ENCODE results near the gene FRAT1.

The FRAT1 gene

GRCh38 chr10:97325754-97326153, 6.7 kb downstream of the FRAT1 start:
- H3K27ac Mint-ChIP-seq, result no peak overlapping the region
- no peaks in the 10 kb centered on the region for H3K9me3 Mint-ChIP-seq
- no peaks in the 10 kb centered on the region for H3K27me3 Mint-ChIP-seq
- no peak overlapping the region for H3K4me3 Mint-ChIP-seq
- H3K4me1 Mint-ChIP-seq, result peaks cover 31% of the 10 kb centered on the region
- no peak for ATAC-seq
- H3K36me3 Mint-ChIP-seq, result peaks cover 15% of the 10 kb centered on the region

GRCh38 chr10:97327348-97328294, 8.6 kb downstream of the FRAT1 start:
- no peaks in the 10 kb centered on the region for H3K27me3 Mint-ChIP-seq
- H3K4me1 Mint-ChIP-seq, result peaks cover 33% of the 10 kb centered on the region
- H3K27ac Mint-ChIP-seq, result no peak overlapping the region
- H3K9me3 Mint-ChIP-seq, result no peaks in the 10 kb centered on the region
- ATAC-seq, result no peak
- no peak overlapping the region for H3K4me3 Mint-ChIP-seq
- peaks cover 15% of the 10 kb centered on the region for H3K36me3 Mint-ChIP-seq

- H3K4me1 Mint-ChIP-seq, result peaks cover 45% of the 10 kb centered on the region
- ATAC-seq, result no peak
- no peaks in the 10 kb centered on the region for H3K9me3 Mint-ChIP-seq
- H3K27ac Mint-ChIP-seq, result no peak overlapping the region
- no peak overlapping the region for H3K4me3 Mint-ChIP-seq
- no peaks in the 10 kb centered on the region for H3K27me3 Mint-ChIP-seq
- peaks cover 15% of the 10 kb centered on the region for H3K36me3 Mint-ChIP-seq
These were observed 9.8 kb downstream of the FRAT1 start for GRCh38 chr10:97328646-97329453.

- peaks cover 15% of the 10 kb centered on the region for H3K36me3 Mint-ChIP-seq
- no peak overlapping the region for H3K27ac Mint-ChIP-seq
- no peak overlapping the region for H3K4me3 Mint-ChIP-seq
- peaks cover 45% of the 10 kb centered on the region for H3K4me1 Mint-ChIP-seq
- no peaks in the 10 kb centered on the region for H3K9me3 Mint-ChIP-seq
- no peaks in the 10 kb centered on the region for H3K27me3 Mint-ChIP-seq
- no peak for ATAC-seq
These were observed 10.7 kb downstream of the FRAT1 start for GRCh38 chr10:97329766-97330165.

- Mint-ChIP-seq H3K27ac (no peak overlapping the region), H3K4me3 (peak overlapping the region; percentile 19), H3K9me3 (no peaks in the 10 kb centered on the region), H3K36me3 (peaks cover 15% of the 10 kb centered on the region), H3K27me3 (no peaks in the 10 kb centered on the region), H3K4me1 (peaks cover 42% of the 10 kb centered on the region)
- no peak for ATAC-seq
These were observed 12.2 kb downstream of the FRAT1 start for GRCh38 chr10:97331153-97331703.

GRCh38 chr10:97332591-97333350, 13.7 kb downstream of the FRAT1 start:
- no peak for ATAC-seq
- peaks cover 45% of the 10 kb centered on the region for H3K4me1 Mint-ChIP-seq
- peaks cover 14% of the 10 kb centered on the region for H3K36me3 Mint-ChIP-seq
- H3K27me3 Mint-ChIP-seq, result no peaks in the 10 kb centered on the region
- peak overlapping the region; percentile 85 for H3K27ac Mint-ChIP-seq
- H3K4me3 Mint-ChIP-seq, result peak overlapping the region; percentile 86
- no peaks in the 10 kb centered on the region for H3K9me3 Mint-ChIP-seq

GRCh38 chr10:97333351-97333600, 14.2 kb downstream of the FRAT1 start:
- no peak for ATAC-seq
- Mint-ChIP-seq H3K36me3 (peaks cover 9% of the 10 kb centered on the region), H3K4me1 (peaks cover 45% of the 10 kb centered on the region)

GRCh38 chr10:97333601-97334369, 14.7 kb downstream of the FRAT1 start:
- Mint-ChIP-seq H3K4me3 (peak overlapping the region; percentile 86), H3K36me3 (peaks cover 5% of the 10 kb centered on the region)
- ATAC-seq, result peak; percentile 61

More at GRCh38 chr10:97333351-97333600, 14.2 kb downstream of the FRAT1 start:
- Mint-ChIP-seq H3K4me3 (peak overlapping the region; percentile 86), H3K27ac (peak overlapping the region; percentile 85), H3K27me3 (no peaks in the 10 kb centered on the region), H3K9me3 (no peaks in the 10 kb centered on the region)

GRCh38 chr10:97334370-97335175, 15.5 kb downstream of the FRAT1 start, which contains the start of gene FRAT2:
FRAT2 (minus strand) TSS chr10:97334729; CDS start chr10:97334572, 157 bp downstream.
- Mint-ChIP-seq H3K4me3 (peak within 1 kb of the TSS; percentile 86), H3K36me3 (peaks cover 5% of the 10 kb centered on the region), H3K27ac (peak within 1 kb of the TSS; percentile 85), H3K27me3 (no peaks in the 10 kb centered on the region), H3K9me3 (no peaks in the 10 kb centered on the region), H3K4me1 (peaks cover 44% of the 10 kb centered on the region)
- ATAC-seq, result peak; percentile 94

More at GRCh38 chr10:97333601-97334369, 14.7 kb downstream of the FRAT1 start:
- Mint-ChIP-seq H3K9me3 (no peaks in the 10 kb centered on the region), H3K27me3 (no peaks in the 10 kb centered on the region), H3K27ac (peak overlapping the region; percentile 85), H3K4me1 (peaks cover 45% of the 10 kb centered on the region)

GRCh38 chr10:97335188-97335619, 16.1 kb downstream of the FRAT1 start:
- Mint-ChIP-seq H3K27me3 (no peaks in the 10 kb centered on the region), H3K27ac (peak overlapping the region; percentile 85), H3K9me3 (no peaks in the 10 kb centered on the region), H3K4me1 (peaks cover 38% of the 10 kb centered on the region), H3K36me3 (peaks cover under 1% of the 10 kb centered on the region), H3K4me3 (peak overlapping the region; percentile 80)
- ATAC-seq, result peak; percentile 1

GRCh38 chr10:97336006-97336405, 16.9 kb downstream of the FRAT1 start:
- no peaks in the 10 kb centered on the region for H3K9me3 Mint-ChIP-seq
- no peak for ATAC-seq
- no peaks in the 10 kb centered on the region for H3K36me3 Mint-ChIP-seq
- H3K27me3 Mint-ChIP-seq, result no peaks in the 10 kb centered on the region
- H3K4me1 Mint-ChIP-seq, result peaks cover 36% of the 10 kb centered on the region
- no peak overlapping the region for H3K27ac Mint-ChIP-seq
- peak overlapping the region; percentile 41 for H3K4me3 Mint-ChIP-seq

- H3K4me1 Mint-ChIP-seq, result peaks cover 31% of the 10 kb centered on the region
- no peak overlapping the region for H3K4me3 Mint-ChIP-seq
- H3K9me3 Mint-ChIP-seq, result no peaks in the 10 kb centered on the region
- no peaks in the 10 kb centered on the region for H3K27me3 Mint-ChIP-seq
- ATAC-seq, result no peak
- H3K36me3 Mint-ChIP-seq, result no peaks in the 10 kb centered on the region
- no peak overlapping the region for H3K27ac Mint-ChIP-seq
These were observed 17.4 kb downstream of the FRAT1 start for GRCh38 chr10:97336446-97336845.

- no peaks in the 10 kb centered on the region for H3K9me3 Mint-ChIP-seq
These were observed 18.1 kb downstream of the FRAT1 start for GRCh38 chr10:97336942-97337831.

More at GRCh38 chr10:97336942-97337831, 18.1 kb downstream of the FRAT1 start:
- Mint-ChIP-seq H3K27me3 (no peaks in the 10 kb centered on the region), H3K36me3 (no peaks in the 10 kb centered on the region), H3K4me3 (no peak overlapping the region), H3K27ac (no peak overlapping the region), H3K4me1 (peaks cover 25% of the 10 kb centered on the region)
- ATAC-seq, result no peak

Data from stimulated activated memory B cell treated with anti-CD40 and anti-IgM and Interleukin-4, amounts not matched to agents 10 μg/mL and 1 μg/mL and 100 μg/mL, for 72 hours (primary cell).